Measurements from ENCODE around the gene PRDM7. TPM values are rescaled to one million over a fixed set of nuclear protein-coding genes. Genes with fewer than 3 reads are reported as not detected.

The PRDM7 gene
- total and polyA plus RNA-seq, 2 of the 4 experiments (the other 2 are of a cell fraction), result not detected

DNA sequence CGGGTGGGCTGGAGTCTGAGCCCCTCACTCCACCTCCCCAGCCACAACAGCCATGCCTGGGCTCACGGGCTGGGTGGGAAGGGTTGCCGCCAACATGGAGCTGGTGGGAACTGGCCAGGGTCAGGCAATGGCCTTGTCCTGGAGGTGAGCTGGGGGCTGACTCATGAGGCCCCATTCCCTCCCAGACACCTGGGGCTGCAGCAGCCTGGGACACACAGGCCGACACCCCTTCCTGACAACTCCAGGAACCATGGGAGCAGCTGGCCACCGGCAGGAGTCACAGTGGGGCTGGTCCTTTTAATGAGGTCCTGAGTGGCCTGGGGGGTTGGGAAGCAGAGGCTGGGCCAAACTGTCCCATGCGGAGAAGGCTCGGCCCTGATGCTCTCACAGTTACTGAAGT, 70.1 kb downstream of the PRDM7 start:
- ChIA-PET CTCF (no interaction called here), POLR2A (ENCODE audit: unreplicated experiment) (no interaction called here)
- no peak overlapping the region for H2BK120ac ChIP-seq (ENCODE audit: low read depth, low read length)
- H2BK15ac ChIP-seq (ENCODE audit: low read depth, low read length), result no peak overlapping the region
- no peak overlapping the region for H2AFZ ChIP-seq (replicated peaks; ENCODE audit: low read length, poor library complexity)
- in situ Hi-C loops (cut with MboI; ENCODE audit: low sequenced_read_pairs), result no loop called here
- no peak overlapping the region for H2AK9ac ChIP-seq (replicated peaks; ENCODE audit: low read depth, low read length, poor library complexity)
- H3K9ac ChIP-seq (ENCODE audit: low read depth, low read length), result no peak overlapping the region
- 90% methylated on average over 2 of the region's 7 CpGs; no CpG with 5 or more reads in 1 of the 2 experiments for WGBS, 2 experiments (ENCODE audit: extremely low coverage in 2 of 2, insufficient read length in 1 of 2)
- no peak overlapping the region for H4K91ac ChIP-seq (ENCODE audit: insufficient read depth, low read depth, low read length)
- no peak overlapping the region for H3K18ac ChIP-seq (ENCODE audit: low read depth, low read length)
- no TSS peak for BruUV-seq (replicated peaks)
- H3K4me3 ChIP-seq (ENCODE audit: insufficient read depth, low read depth, low read length), result no peak overlapping the region
- no peak overlapping the region for H3K4ac ChIP-seq (ENCODE audit: low read depth, low read length)
- dilution Hi-C loops (cut with HindIII; ENCODE audit: low sequenced_read_pairs, unreplicated experiment), result no loop called here
- no peaks in the 10 kb centered on the region for H3K9me1 ChIP-seq (ENCODE audit: insufficient read depth, low read length)
- ATAC-seq (ENCODE audit: low read depth) (no peak), DNase-seq (no peak)
- TF ChIP-seq, protein P1, sequence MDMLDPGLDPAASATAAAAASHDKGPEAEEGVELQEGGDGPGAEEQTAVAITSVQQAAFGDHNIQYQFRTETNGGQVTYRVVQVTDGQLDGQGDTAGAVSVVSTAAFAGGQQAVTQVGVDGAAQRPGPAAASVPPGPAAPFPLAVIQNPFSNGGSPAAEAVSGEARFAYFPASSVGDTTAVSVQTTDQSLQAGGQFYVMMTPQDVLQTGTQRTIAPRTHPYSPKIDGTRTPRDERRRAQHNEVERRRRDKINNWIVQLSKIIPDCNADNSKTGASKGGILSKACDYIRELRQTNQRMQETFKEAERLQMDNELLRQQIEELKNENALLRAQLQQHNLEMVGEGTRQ (IDR thresholded peaks at IDR 0.05; ENCODE audit: low read depth, low read length), result no peak
- TF ChIP-seq CEBPB (IDR thresholded peaks at IDR 0.05; ENCODE audit: low read depth, low read length) (no peak), SMC3 (IDR thresholded peaks at IDR 0.05; ENCODE audit: low read depth, low read length) (no peak), POLR2A (IDR thresholded peaks at IDR 0.05; ENCODE audit: low read depth, low read length) (no peak), MAFK (IDR thresholded peaks at IDR 0.05; ENCODE audit: low read depth, low read length) (no peak), MAZ (IDR thresholded peaks at IDR 0.05; ENCODE audit: borderline replicate concordance, low read depth, low read length) (no peak), ELK1 (IDR thresholded peaks at IDR 0.05; ENCODE audit: borderline replicate concordance, low read depth, low read length) (no peak), RCOR1 (IDR thresholded peaks at IDR 0.05; ENCODE audit: insufficient replicate concordance, low read length) (no peak)
- no peak overlapping the region for H3K23ac ChIP-seq (ENCODE audit: low read depth, low read length)
- H3K9me3 ChIP-seq (ENCODE audit: control insufficient read depth, insufficient read depth, low read length), result no peaks in the 10 kb centered on the region
- no peak overlapping the region for H2AK5ac ChIP-seq (ENCODE audit: low read depth, low read length)
- intact Hi-C loops (cut with micrococcal nuclease), result no loop called here
- H3K27me3 ChIP-seq (ENCODE audit: control insufficient read depth, insufficient read depth, low read length), result no peaks in the 10 kb centered on the region
- no peaks in the 10 kb centered on the region for H3K4me1 ChIP-seq (ENCODE audit: control insufficient read depth, insufficient read depth, low read length)
- no peak overlapping the region for H2BK20ac ChIP-seq (ENCODE audit: low read depth, low read length)
- H3K27ac ChIP-seq (ENCODE audit: insufficient read depth, low read length), result no peak overlapping the region
- no peaks in the 10 kb centered on the region; the same call in none of the 2 replicates for H3K36me3 ChIP-seq (ENCODE audit: control insufficient read depth, insufficient read depth, low read length)
- H3K4me2 ChIP-seq (ENCODE audit: low read depth, low read length), result no peak overlapping the region
- H2BK5ac ChIP-seq (ENCODE audit: low read depth, low read length, poor library complexity, severe bottlenecking), result no peak overlapping the region
- H3K56ac ChIP-seq (ENCODE audit: extremely low read depth, insufficient read depth, low read length), result no peak overlapping the region
- no peak overlapping the region for H3K14ac ChIP-seq (replicated peaks; ENCODE audit: low read depth, low read length)
- H4K8ac ChIP-seq (ENCODE audit: low read depth in 2 of 2, low read length in 2 of 2), result no peak overlapping the region
- H4K20me1 ChIP-seq (ENCODE audit: insufficient read depth, low read length), result no peaks in the 10 kb centered on the region
- no peak overlapping the region for H4K5ac ChIP-seq (ENCODE audit: low read depth, low read length)
- no peaks in the 10 kb centered on the region for H3K79me1 ChIP-seq (ENCODE audit: low read depth in 1 of 2, low read length in 2 of 2)

Other genes starting within 250 kb of the PRDM7 start
- 0.56 and 0.72 TPM in 2 replicates for gene SPIRE2, start 248.9 kb downstream of the PRDM7 start, total RNA-seq (2012; rRNA removed)
- gene SPIRE2, start 248.9 kb downstream of the PRDM7 start, polyA plus RNA-seq (2012; rRNA removed), result 1.6 and 1.9 TPM in 2 replicates
- gene TCF25, start 203.7 kb downstream of the PRDM7 start, total RNA-seq (2012; rRNA removed), result 119 and 127 TPM in 2 replicates
- 184 and 199 TPM in 2 replicates for gene TCF25, start 203.7 kb downstream of the PRDM7 start, polyA plus RNA-seq (2012; rRNA removed)
- 3.8 and 4.4 TPM in 2 replicates for gene MC1R, start 158.5 kb downstream of the PRDM7 start, total RNA-seq (2012; rRNA removed)
- 9.5 TPM in 2 replicates for gene MC1R, start 158.5 kb downstream of the PRDM7 start, polyA plus RNA-seq (2012; rRNA removed)
- gene TUBB3, start 154.0 kb downstream of the PRDM7 start, total RNA-seq (2012; rRNA removed), result 311 and 337 TPM in 2 replicates
- 410 and 428 TPM in 2 replicates for gene TUBB3, start 154.0 kb downstream of the PRDM7 start, polyA plus RNA-seq (2012; rRNA removed)
- gene DEF8, start 128.6 kb downstream of the PRDM7 start, total RNA-seq (2012; rRNA removed), result 129 and 134 TPM in 2 replicates
- gene DEF8, start 128.6 kb downstream of the PRDM7 start, polyA plus RNA-seq (2012; rRNA removed), result 141 and 160 TPM in 2 replicates
- 3.1 and 3.4 TPM in 2 replicates for gene DBNDD1, start 57.9 kb downstream of the PRDM7 start, total RNA-seq (2012; rRNA removed)
- gene DBNDD1, start 57.9 kb downstream of the PRDM7 start, polyA plus RNA-seq (2012; rRNA removed), result 23.0 and 26.2 TPM in 2 replicates

Measured in IMR-90 (cell line).